ENCODE data around the gene ARID4B. TPM values are rescaled to one million over a fixed set of nuclear protein-coding genes. Genes with fewer than 3 reads are reported as not detected.
A peak's percentile ranks its signal among the peaks of the same experiment; 100 is the strongest.

ARID4B gene

DNA sequence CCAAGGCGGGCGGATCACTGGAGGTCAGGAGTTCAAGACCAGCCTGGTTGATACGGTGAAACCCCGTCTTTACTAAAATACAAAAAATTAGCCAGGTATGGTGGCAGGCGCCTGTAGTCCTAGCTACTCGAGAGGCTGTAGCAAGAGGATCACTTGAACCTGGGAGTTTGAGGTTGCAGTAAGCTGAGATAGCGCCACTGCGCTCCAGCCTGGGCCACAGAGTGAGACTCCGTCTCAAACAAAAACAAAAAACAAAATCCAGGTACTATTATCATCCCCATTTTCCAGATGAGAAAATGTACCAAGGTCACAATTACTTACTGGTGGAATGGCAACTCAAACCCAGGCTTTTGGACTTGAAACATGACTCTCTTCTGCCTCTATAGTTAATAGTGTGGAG is 203.9 kb downstream of the ARID4B start:
- H2BK120ac ChIP-seq (ENCODE audit: low read depth, low read length): no peak overlapping the region
- H3K4me3 ChIP-seq (ENCODE audit: low read length): no peak overlapping the region
- no peak overlapping the region for H3K27ac ChIP-seq (ENCODE audit: low read depth, low read length)
- H3K4me1 ChIP-seq (ENCODE audit: control insufficient read depth, low read depth, low read length): no peaks in the 10 kb centered on the region
- no peaks in the 10 kb centered on the region for H3K79me1 ChIP-seq (ENCODE audit: low read length)
- no CpG with 5 or more reads among the region's 9 CpGs for WGBS (ENCODE audit: extremely low coverage, insufficient coverage, low lambda C conversion rate)
- no peak overlapping the region for H3K56ac ChIP-seq (ENCODE audit: low read length)
- no peak overlapping the region for H3K4me2 ChIP-seq (ENCODE audit: low read length)
- no peak overlapping the region for H2BK5ac ChIP-seq (ENCODE audit: low read length)
- no peak overlapping the region for H3K9ac ChIP-seq (ENCODE audit: low read length)
- no peak overlapping the region for H4K8ac ChIP-seq (ENCODE audit: low read depth, low read length)
- no peak for DNase-seq
- no peak overlapping the region for H3K23ac ChIP-seq (ENCODE audit: low read length)
- peaks cover 5% of the 10 kb centered on the region for H3K36me3 ChIP-seq (ENCODE audit: control insufficient read depth, insufficient read depth, low read length)
- no peak overlapping the region for H4K5ac ChIP-seq (ENCODE audit: low read length)
- H2AK5ac ChIP-seq (ENCODE audit: low read length): no peak overlapping the region
- no peak overlapping the region for H3K4ac ChIP-seq (ENCODE audit: low read depth, low read length)
- H2BK15ac ChIP-seq (replicated peaks; ENCODE audit: low read depth): no peak overlapping the region
- H3K27me3 ChIP-seq (ENCODE audit: insufficient read depth, low read length, poor library complexity): no peaks in the 10 kb centered on the region
- peaks cover 74% of the 10 kb centered on the region for H3K79me2 ChIP-seq (ENCODE audit: control insufficient read depth, insufficient read depth, low read length)
- H3K18ac ChIP-seq (ENCODE audit: low read length): no peak overlapping the region

DNA sequence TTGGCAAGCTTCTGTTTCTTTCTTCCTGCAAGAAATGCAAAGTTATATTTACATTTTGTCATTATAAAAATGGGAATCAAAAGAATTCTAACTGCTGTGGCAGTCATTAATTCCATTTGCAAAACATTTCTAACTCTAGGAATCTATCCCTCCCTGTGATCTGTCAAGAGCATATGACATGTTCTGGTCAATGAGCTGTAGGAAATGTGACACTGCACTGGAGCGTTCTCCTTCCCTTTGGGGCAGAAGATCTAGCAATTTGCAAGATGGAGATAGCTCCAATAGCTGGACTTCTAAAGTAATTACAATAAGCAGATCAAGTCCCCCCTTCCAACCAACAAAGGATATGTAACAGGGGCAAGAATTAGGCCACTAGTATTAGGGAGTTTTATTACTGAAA is 205.6 kb downstream of the ARID4B start:
- no peak overlapping the region for H3K18ac ChIP-seq (ENCODE audit: low read length)
- no peak overlapping the region for H3K9ac ChIP-seq (ENCODE audit: low read length)
- no peak overlapping the region for H2AK5ac ChIP-seq (ENCODE audit: low read length)
- peaks cover 10% of the 10 kb centered on the region for H3K79me1 ChIP-seq (ENCODE audit: low read length)
- no peak overlapping the region for H4K5ac ChIP-seq (ENCODE audit: low read length)
- no CpG with 5 or more reads among the region's 1 CpG for WGBS (ENCODE audit: extremely low coverage, insufficient coverage, low lambda C conversion rate)
- H3K23ac ChIP-seq (ENCODE audit: low read length): no peak overlapping the region
- no peaks in the 10 kb centered on the region for H3K27me3 ChIP-seq (ENCODE audit: insufficient read depth, low read length, poor library complexity)
- H2BK120ac ChIP-seq (ENCODE audit: low read depth, low read length): no peak overlapping the region
- H2BK15ac ChIP-seq (replicated peaks; ENCODE audit: low read depth): no peak overlapping the region
- H4K8ac ChIP-seq (ENCODE audit: low read depth, low read length): no peak overlapping the region
- H3K36me3 ChIP-seq (ENCODE audit: control insufficient read depth, insufficient read depth, low read length): peaks cover 18% of the 10 kb centered on the region
- H2BK5ac ChIP-seq (ENCODE audit: low read length): no peak overlapping the region
- H3K4me2 ChIP-seq (ENCODE audit: low read length): no peak overlapping the region
- no peak overlapping the region for H3K4ac ChIP-seq (ENCODE audit: low read depth, low read length)
- no peak overlapping the region for H3K56ac ChIP-seq (ENCODE audit: low read length)
- H3K4me3 ChIP-seq (ENCODE audit: low read length): no peak overlapping the region
- DNase-seq: no peak
- H3K79me2 ChIP-seq (ENCODE audit: control insufficient read depth, insufficient read depth, low read length): peaks cover 75% of the 10 kb centered on the region
- H3K4me1 ChIP-seq (ENCODE audit: control insufficient read depth, low read depth, low read length): no peaks in the 10 kb centered on the region
- H3K27ac ChIP-seq (ENCODE audit: low read depth, low read length): no peak overlapping the region

Small RNA genes lying within 50 kb of the gene (small RNA-seq; reads per million reads assigned to genes)
- gene AL391994.1 (ENCODE audit: insufficient read depth): not detected
- gene MIR4753 (ENCODE audit: insufficient read depth): 2.7 reads per million, percentile 38 among the genes with 10 or more reads in this experiment
- 1.8 reads per million, percentile 8 among the genes with 10 or more reads in this experiment for gene SNORA14B (ENCODE audit: insufficient read depth)

Measured in mesendoderm (in vitro differentiated cells).